Measurements from ENCODE around the gene URB1.

Gene URB1

GRCh38 chr21:32349333-32349944, 43.4 kb downstream of the URB1 start:
- peaks cover 78% of the 10 kb centered on the region for H3K36me3 Mint-ChIP-seq (ENCODE audit: low read depth)
- peaks cover 12% of the 10 kb centered on the region for H3K4me1 Mint-ChIP-seq
- H3K4me3 Mint-ChIP-seq = no peak overlapping the region
- H3K9me3 Mint-ChIP-seq = peaks cover 12% of the 10 kb centered on the region
- TF ChIP-seq CTCF (IDR thresholded peaks at IDR 0.05; ENCODE audit: unreplicated experiment in 3 of 3) = no peak
- no peak overlapping the region for H3K27ac Mint-ChIP-seq
- peaks cover 2% of the 10 kb centered on the region for H3K27me3 Mint-ChIP-seq (ENCODE audit: low read depth)

- H3K4me1 Mint-ChIP-seq = peaks cover 12% of the 10 kb centered on the region
- H3K9me3 Mint-ChIP-seq = peaks cover 17% of the 10 kb centered on the region
- peaks cover 4% of the 10 kb centered on the region for H3K27me3 Mint-ChIP-seq (ENCODE audit: low read depth)
Measured at GRCh38 chr21:32348604-32349332, 44.0 kb downstream of the URB1 start.

GRCh38 chr21:32347977-32348376, 44.8 kb downstream of the URB1 start:
- Mint-ChIP-seq H3K4me1 (peaks cover 12% of the 10 kb centered on the region), H3K27me3 (ENCODE audit: low read depth) (peaks cover 4% of the 10 kb centered on the region), H3K27ac (no peak overlapping the region), H3K9me3 (peaks cover 23% of the 10 kb centered on the region), H3K4me3 (no peak overlapping the region), H3K36me3 (ENCODE audit: low read depth) (peaks cover 80% of the 10 kb centered on the region)
- no peak for TF ChIP-seq CTCF (IDR thresholded peaks at IDR 0.05; ENCODE audit: unreplicated experiment in 3 of 3)

More at GRCh38 chr21:32348604-32349332, 44.0 kb downstream of the URB1 start:
- peaks cover 80% of the 10 kb centered on the region for H3K36me3 Mint-ChIP-seq (ENCODE audit: low read depth)
- H3K27ac Mint-ChIP-seq = no peak overlapping the region
- no peak overlapping the region for H3K4me3 Mint-ChIP-seq
- no peak for TF ChIP-seq CTCF (IDR thresholded peaks at IDR 0.05; ENCODE audit: unreplicated experiment in 3 of 3)

GRCh38 chr21:32347351-32347750, 45.5 kb downstream of the URB1 start:
- Mint-ChIP-seq H3K27me3 (ENCODE audit: low read depth) (peaks cover 4% of the 10 kb centered on the region), H3K27ac (no peak overlapping the region), H3K36me3 (ENCODE audit: low read depth) (peaks cover 80% of the 10 kb centered on the region), H3K4me1 (peaks cover 12% of the 10 kb centered on the region), H3K9me3 (peaks cover 23% of the 10 kb centered on the region), H3K4me3 (no peak overlapping the region)
- TF ChIP-seq CTCF (IDR thresholded peaks at IDR 0.05; ENCODE audit: unreplicated experiment in 3 of 3) = no peak

GRCh38 chr21:32346951-32347350, 45.9 kb downstream of the URB1 start:
- Mint-ChIP-seq H3K4me3 (no peak overlapping the region), H3K9me3 (peaks cover 23% of the 10 kb centered on the region), H3K27ac (no peak overlapping the region), H3K36me3 (ENCODE audit: low read depth) (peaks cover 76% of the 10 kb centered on the region), H3K27me3 (ENCODE audit: low read depth) (peaks cover 4% of the 10 kb centered on the region), H3K4me1 (peaks cover 12% of the 10 kb centered on the region)
- no peak for TF ChIP-seq CTCF (IDR thresholded peaks at IDR 0.05; ENCODE audit: unreplicated experiment in 3 of 3)
